Retina (tissue), 1 donor: ENCODE measurements around the gene ETDC.
A peak's percentile ranks its signal among the peaks of the same experiment; 100 is the strongest.
"Not testable (repeated sequence)": the region's sequence is repeated elsewhere in the genome, so short reads cannot be mapped to it uniquely, and the experiment has no call there.

Experiments
- DNase-seq: peaks from one replicate; pipeline ENCODE4 v3.0.0-alpha.2; 2016

Gene ETDC

DNA sequence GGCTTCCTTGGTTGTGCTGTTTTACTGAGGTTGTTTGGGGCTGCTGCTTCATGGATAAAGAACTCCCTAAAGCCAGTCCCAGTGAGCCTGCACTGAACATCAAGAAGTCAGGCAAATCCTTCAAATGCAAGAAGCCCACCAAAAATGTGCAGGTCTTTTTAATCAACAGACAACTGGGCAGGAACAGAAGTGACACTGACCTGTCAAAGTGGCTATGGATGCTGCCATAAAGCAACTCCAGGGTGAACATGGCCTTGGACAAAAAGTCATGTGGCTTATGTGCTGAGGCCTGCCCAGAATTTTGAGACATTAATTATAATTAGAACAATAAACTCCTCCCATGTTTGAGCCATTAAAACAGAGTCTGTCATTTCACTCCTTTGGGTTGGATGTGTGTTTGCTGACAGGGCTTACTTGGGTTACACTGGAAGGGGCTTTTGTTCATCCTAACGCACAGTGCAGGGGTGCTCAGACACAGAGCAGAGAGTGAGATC, at the start of gene ETDC:
Gene ETDC, plus strand, starts transcription at position 51 of the 494 bp plus-strand sequence. Its CDS starts 0 bp downstream, at position 51.
- no peak for DNase-seq

DNA sequence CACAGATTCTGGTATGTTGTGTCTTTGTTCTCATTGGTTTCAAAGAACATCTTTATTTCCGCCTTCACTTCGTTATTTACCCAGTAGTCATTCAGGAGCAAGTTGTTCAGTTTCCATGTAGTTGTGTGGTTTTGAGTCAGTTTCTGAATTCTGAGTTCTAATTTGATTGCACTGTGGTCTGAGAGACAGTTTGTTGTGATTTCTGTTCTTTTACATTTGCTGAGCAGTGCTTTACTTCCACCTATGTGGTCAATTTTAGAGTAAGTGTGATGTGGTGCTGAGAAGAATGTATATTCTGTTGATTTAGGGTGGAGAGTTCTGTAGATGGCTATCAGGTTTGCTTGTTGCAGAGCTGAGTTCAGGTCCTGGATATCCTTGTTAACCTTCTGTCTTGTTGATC, 48.3 kb upstream of the ETDC start:
- not testable (repeated sequence) for DNase-seq

DNA sequence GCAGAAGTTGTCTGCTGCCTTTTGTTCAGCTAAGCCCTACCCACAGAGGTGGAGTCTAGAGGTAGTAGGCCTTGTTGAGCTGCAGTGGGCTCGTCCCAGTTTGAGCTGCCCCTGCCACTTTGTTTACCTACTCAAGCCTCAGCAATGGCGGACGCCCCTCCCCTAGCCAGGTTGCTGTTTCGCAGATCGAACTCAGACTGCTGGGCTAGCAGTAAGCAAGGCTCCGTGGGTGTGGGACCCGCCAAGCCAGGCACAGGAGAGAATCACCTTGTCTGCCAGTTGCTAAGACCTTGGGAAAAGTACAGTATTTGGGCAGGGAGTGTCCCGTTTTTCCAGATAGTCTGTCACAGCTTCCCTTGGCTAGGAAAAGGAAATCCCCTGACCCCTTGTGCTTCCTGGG, 45.9 kb upstream of the ETDC start:
- not testable (repeated sequence) for DNase-seq

DNA sequence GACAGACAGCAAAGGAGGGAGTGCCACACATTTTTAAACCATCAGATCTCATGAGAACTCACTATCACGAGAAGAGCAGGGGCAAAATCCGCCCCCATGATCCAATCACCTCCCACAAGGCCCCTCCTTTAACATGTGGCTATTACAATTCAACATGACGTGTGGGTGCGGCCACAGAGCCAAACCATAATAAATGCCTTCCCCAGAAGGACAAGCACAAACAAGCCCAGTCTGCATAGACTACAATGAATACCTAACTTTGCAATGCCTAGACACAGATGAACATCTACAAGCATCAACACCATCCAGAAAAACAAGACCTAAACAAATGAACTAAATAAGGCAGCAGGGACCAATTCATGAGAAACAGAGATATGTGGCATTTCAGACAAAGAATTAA, 45.1 kb upstream of the ETDC start:
- no peak for DNase-seq

DNA sequence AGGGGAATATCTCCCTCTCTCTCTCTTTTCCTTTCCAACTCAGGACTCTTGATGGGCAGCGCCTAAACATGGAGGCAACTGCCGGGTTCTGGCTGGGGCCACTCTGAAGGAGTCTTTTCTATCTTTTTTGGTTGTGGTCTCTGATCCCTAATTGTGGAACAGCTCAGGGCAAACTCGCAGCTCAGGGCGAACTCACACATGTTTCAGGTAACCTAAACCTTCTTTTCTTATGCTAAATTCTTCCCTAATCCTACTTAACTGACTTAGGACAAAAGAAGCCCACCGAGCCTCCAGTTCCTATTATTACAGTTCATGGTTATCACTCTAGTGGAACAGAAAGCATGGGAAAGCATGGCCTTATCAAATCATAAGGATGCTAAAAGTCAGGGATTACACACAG, 36.1 kb upstream of the ETDC start:
- DNase-seq = no peak

DNA sequence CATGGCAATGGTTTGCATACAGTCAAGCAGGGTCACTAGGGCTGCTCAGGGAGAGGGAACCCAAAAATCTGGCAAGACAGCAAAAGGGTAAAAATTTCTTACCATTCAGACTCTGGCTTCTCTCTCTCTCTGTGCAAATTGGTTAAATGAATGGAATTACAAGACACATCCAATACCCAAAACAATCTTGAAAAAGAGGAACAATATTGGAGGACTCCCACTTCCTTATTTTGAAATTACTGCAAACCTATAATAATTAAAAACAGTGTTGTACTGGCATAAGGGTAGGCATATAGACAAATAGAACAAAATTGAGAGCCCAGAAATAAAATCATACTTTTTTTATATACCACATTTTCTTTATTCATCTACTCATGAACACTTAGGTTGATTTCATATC, 33.3 kb upstream of the ETDC start:
- DNase-seq = no peak

DNA sequence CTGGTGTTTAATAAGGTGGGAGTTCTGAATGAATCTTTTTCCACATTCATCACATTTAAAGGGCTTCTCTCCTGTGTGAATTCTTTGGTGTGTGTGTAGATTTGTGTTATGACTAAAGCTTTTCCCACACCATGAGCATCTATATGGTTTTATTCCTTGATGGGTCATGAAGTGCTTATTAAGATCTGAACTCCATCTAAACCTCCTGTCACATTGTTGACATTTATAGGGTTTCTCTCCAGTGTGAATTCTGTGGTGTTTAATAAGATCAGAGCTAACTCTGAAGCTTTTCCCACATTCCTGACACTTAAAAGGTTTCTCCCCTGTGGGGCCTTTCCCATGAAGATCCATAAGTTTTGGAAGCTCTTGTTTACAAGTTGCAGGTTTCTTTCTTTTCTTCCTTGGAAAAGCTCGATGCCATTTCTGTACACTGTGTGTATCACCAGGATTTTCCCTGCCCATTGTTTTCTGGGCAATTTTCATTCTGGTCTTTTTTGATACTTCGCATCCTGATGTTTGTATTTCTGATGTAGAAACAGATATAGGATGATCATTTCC, 21.9 kb upstream of the ETDC start:
- DNase-seq = no peak

DNA sequence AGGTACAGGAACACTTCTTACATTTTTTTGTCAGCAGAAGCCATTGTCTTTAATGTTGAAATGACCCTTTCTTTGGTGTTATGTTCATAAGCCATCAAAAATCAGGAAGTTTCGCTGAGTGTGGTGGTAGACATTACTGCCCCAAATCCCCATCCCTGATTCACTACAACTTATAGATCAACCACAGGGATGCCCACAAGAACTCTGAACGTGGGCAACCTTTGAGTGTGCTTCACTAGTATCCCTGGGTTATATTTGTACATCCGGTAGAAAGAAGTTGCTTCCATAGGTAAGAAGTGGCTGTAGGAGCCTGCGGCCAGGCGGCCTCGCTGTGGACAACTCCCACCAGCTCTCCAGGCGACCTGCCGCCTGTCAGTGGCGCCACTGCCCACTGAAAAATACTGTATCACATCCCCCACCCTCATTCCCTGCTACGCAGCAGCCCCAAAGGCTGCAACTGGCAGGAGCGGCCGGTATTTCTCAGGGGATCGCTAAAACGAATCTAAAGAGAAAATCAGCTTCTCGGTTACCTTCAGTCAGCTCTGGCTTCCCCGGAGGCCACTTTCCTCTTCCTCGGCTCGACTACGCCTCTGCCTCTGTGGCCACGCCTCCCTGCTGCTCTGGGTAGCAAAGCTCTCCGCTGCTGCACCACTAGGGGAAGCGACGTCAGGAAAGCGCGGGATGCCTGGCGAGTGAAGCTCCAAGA, 13.9 kb upstream of the ETDC start:
- DNase-seq = peak; percentile 80

DNA sequence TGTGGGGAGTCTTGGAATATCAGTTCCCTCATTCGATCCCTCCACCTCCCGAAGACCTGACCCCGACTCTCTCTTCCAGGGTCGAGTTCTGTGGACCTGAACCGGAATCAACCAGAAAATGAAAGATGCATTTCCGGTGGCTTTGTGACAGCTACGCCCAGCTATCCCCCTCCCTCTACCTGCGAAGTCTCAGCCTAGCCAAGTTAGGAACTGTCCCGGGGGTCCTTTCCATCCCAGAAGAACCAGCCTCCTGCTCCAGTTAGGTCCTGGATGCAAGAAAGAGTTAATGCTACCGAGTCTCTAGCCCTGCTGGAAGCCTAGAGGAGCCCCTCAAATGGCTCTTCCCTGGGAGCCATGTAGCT, 13.4 kb upstream of the ETDC start:
- DNase-seq = no peak

DNA sequence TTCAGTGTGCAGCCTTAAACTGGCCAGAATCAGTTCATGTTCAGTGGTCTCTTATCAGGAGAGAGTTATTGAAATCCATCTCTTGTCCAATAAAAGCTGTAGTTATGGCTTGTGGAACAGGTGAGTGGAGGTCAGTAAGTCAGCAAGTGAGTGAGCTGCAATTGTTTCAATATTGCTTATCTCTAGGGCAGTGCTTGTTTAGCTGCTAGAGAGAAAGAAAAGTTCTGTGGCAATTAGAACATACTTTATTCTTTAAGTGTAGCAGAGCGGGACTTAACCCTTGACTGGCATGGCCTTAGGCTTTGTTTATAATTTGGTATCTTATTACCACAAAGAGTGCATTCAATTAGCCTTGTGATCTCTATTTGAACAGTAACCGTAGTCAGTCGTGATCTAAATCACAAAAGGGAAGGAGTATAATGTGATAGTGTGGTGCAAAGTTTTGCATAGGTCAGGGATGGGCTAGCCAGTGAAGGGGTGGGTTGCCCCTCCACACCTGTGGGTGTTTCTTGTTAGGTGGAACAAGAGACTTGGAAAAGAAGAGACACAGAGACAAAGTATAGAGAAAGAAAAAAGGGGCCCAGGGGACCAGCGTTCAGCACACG, 6.9 kb upstream of the ETDC start:
- no peak for DNase-seq

DNA sequence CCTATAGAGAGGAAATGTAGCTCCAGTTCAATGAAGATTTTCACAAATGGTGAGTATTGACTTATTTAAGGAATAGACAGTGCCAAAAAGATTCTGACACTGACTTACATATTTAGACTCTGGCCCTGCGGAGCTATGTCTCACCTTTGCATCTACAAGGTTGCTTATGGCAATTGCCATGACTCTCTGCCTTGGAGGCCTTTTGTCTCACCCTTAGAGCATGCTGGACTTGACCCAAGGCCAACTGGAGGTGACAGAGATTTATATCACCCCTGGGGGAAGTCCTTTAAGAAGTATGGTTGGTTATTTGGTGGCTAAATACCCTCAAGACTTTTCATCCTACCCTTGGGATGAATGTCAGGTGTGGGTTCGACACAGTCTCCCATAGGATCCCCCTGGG, 4.5 kb upstream of the ETDC start:
- DNase-seq = no peak

DNA sequence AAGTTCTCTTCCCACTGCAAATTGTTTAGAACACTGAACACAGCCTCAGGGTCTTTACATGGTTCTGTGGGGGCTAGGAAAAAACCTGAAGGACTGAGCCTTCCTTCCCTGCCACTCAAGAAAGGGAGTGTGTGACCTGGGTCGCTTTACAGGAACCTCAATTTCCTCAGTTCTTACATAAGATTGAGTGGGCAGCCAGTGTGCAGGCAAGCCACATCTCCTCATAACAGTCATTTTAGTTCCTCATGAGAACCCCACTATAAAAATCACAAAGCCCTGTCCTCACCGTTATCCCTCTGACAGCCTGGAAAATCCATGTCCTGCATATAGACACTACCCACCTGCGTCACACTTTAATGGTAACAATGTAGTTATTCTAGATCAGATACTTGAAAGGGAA, 2.1 kb upstream of the ETDC start:
- no peak for DNase-seq

DNA sequence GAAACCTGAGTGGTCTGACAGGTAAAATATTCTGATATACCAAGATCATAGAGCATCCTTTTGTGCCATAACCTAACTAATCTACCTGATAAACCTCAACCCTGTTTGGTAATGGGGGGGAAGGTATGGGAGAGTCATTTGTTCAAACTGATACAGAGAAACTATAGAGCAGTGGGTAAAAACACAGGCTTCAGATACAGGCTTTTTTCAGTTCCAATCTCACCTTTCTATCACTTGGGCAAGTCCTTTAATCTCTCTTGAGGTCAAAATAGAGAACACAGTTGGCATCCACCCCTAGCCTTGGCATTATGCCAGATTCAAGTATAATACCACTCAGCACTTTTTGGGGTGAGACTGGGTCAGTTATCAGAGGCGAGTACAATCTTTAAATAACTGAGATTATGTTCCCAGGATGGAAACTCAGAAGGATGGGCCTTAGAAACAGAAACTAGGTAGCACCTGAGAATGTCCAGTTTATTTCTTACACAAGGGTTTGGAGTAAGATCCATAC, 880 bp upstream of the ETDC start:
- no peak for DNase-seq

DNA sequence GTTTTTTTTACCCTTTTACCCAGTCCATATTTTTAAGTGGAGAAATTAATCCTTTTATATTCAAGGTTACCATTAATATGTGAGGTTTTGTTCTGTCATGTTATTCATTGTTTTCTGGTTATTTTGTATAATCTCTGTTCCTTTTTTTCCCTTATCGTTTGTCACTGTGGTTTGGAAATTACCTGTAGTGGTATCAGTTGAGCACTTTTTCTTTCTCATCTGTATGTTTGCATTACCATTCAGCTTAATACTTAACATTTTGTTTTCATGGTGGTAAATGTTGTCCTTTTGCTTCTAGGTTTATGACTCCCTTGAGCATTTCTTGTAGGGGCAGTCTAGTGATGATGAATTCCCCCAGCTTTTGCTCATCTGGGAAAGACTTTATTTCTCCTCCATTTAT, 6.6 kb downstream of the ETDC start:
- no peak for DNase-seq

DNA sequence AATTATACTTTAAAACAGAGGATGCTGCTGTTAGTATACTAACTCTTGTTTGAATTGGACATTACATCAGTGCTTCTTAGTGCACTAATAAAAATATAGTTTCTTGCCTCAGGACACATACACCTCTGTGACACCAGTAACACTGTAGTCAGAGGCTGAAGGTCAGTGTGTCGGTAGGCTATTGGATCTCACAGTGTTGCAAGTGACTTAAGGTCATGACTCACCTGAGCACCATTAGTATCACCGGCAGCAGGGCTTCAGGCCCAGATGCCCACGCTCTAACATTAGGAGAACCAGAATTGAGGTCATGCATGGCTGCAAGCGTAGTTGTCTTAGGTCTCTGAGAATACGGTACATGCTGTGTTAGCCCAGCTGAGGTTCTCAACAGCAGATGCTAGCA, 15.2 kb downstream of the ETDC start:
- DNase-seq = no peak

DNA sequence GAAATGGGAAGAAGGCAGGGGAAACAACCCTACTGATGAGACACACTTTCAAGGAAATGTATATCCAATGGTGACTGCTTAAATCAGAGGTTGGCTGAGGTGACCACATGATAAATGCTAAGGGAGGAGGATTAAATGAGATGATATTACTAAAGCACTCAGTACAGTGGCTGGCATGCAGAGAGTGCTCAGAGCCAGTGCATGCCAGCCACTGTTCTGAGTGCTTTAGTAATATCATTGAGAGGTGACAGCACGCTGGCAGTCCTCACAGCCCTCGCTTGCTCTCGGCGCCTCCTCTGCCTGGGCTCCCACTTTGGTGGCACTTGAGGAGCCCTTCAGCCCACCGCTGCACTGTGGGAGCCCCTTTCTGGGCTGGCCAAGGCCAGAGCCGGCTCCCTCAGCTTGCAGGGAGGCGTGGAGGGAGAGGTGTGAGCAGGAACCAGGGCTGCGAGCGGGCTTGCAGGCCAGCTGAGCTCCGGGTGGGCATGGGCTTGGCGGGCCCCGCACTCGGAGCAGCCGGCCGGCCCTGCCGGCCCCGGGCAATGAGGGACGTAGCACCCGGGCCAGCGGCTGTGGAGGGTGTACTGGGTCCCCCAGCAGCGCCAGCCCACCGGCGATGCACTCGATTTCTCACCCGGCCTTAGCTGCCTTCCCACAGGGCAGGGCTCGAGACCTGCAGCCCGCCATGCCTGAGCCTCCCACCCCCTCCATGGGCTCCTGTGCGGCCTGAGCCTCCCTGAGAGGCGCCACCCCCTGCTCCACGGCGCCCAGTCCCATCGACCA, 15.9 kb downstream of the ETDC start:
- not testable (repeated sequence) for DNase-seq

DNA sequence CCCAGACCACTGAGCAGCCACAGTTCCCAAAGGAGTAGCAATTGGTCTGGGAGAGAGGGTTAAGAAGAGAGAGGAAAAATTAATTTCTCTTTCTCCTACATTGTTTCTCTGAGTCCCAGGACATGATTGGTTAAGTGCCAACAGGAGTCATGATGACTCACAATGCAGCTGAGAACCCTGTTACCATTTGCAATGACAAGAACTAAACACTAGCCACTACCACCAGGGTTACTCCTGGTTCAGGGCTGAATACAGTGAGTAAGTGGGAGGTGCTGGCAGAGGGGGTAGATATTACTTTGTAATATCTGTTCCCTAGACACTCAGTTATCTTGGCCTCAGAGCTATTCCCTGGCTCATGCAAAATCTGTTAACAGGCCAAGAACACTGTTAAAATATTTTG, 18.0 kb downstream of the ETDC start:
- no peak for DNase-seq

DNA sequence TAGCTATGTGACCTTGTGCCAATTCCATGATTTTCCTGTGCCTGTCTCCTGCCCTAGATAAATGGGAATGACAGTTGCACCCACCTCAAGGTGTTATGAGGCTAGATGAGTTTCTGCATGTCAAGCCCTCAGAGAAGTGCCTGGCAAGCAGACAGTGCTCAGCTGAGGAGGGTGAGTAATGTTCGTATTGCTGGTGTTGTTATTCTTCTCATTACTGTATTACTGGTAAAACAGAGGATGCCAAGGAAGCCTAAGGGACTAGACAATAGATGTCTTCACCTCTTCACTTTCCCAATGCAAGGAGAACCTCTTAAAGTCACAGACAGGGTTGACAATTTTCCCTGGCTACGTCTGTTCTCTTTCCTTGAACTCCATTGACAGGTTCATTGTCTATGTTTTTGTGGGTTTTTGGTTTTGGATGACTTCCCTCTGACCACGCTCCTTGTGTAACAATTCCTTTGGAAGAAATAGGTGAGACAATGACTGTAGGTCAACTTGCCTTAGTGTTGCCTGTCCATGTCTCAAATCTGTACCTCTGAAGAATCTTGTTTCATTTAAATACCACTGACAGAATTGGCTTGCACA, 19.2 kb downstream of the ETDC start:
- DNase-seq = no peak

DNA sequence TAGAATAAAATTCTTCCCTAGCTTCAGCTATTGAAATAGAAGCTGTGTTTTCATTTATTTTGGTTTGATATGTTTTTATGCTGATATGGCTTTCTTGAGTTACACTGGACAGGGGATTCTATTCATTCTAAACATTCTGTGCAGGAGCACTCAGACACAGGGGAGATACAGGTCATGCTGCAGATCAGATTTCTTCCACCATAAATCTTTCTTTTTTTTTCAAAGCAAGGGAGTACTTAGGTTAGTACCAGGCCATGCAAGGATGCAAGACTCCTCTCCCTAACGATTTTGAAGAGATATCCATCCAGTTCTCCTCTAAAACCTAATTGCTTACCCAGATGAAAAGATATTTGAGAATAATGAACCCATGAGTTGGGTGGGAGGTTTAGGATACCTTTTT, 21.4 kb downstream of the ETDC start:
- DNase-seq = no peak

DNA sequence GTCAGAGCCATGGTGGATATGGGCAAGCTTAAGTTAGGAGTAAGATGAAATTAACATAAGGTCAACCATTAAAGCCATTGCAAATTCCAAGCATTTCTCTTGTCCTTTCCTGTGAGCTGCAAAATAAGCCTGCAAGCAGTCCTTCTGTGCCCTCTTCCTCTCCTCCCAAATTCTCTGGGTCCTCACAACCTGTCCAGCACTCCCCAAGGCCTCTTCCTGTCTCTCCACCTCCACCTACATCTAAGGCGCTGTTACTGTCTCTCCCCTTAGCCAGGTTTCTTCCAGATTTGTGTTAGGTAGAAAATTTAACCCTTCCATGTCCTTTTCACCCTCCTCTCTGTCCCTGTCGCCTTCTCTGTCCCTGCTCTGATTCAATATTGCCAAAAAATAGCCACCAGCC, 22.2 kb downstream of the ETDC start:
- DNase-seq = no peak

DNA sequence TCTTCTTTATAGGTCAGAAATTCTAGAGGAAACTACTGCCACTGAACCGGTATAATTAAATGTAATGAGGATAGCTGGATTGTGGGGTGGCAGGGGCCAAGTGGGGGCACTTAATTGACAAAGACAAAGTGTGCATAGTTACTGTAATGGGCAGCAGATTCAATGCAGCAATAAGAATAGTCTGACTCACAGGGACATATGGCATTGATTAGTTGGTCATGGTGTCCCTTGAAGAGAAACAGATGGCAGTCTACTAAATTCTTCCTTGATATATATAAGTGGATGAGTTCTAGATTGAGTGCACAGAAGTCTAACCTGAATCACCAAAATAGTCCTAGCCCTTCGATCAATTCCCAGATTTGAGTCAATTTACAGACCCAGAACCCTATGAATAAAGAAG, 31.6 kb downstream of the ETDC start:
- no peak for DNase-seq

DNA sequence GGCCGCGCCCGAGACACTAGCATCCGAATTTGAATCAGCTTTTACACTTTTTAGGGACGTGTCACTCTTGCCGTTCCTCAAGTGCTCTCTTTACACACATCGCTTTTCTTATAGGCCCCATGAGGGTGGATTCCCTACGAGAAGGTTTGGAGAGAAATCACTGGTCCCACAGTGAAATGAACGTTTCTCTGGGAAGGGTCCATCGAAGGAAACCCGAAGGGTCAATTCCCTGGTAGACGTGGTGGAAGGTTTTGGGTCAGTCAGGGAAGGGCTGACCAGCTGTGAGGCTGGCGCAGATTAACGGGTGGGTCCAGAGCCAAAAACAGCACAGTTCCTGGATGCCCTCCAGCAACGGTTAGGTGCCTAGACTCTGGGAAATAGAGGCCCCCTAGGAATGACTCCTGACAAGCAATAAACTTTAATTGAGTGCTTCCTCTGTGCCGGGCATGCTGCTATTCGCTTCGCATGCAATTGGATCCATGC, 35.9 kb downstream of the ETDC start:
- no peak for DNase-seq

DNA sequence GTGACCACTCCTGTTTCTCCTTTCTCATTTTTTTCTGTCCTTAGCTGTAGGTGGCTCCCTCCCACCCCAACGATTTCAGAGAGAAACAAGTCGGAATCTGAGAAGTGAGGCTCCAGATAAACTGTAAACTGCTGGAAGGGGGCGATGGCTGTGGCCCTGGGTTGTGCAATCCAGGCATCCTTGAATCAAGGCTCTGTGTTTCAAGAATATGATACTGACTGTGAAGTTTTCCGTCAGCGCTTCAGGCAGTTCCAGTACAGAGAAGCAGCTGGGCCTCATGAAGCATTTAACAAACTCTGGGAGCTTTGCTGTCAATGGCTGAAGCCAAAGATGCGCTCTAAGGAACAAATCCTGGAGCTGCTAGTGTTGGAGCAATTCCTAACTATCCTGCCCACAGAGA, 37.7 kb downstream of the ETDC start:
- no peak for DNase-seq
